DND-41 (cell line): Measurements from ENCODE around the gene GGNBP2.

ENCODE experiments used
- ATAC-seq: fragments of 200-7000 bp; cut with Tn5 transposase; 3 replicates; pipeline ENCODE4 v1.9.1; 2021; ENCODE audit warnings: low read depth; ENCODE audit not compliant: insufficient read depth
- DNase-seq: peaks from one replicate; pipeline ENCODE4 v3.0.0-alpha.2; 2020
- H2AFZ ChIP-seq: 2 replicates; pipeline ENCODE4 v1.6.0; 2012; ENCODE audit warnings: low read depth, low read length
- H3K27ac ChIP-seq: 2 replicates; pipeline ENCODE4 v1.5.1; 2012; ENCODE audit warnings: low read length, inconsistent platforms
- H3K27me3 ChIP-seq: fragments of 200-600 bp; sonication (generic); 2 replicates; pipeline ENCODE4 v1.6.0; 2012; ENCODE audit warnings: low read length, mild to moderate bottlenecking, inconsistent platforms; ENCODE audit not compliant: insufficient read depth, poor library complexity
- H3K36me3 ChIP-seq: 2 replicates; pipeline ENCODE4 v1.5.1; 2012; ENCODE audit warnings: low read length, inconsistent platforms; ENCODE audit not compliant: insufficient read depth
- H3K4me1 ChIP-seq: 2 replicates; pipeline ENCODE4 v1.5.1; 2012; ENCODE audit warnings: mild to moderate bottlenecking, low read length; ENCODE audit not compliant: insufficient read depth
- H3K4me2 ChIP-seq: 2 replicates; pipeline ENCODE4 v1.6.0; 2012; ENCODE audit warnings: mild to moderate bottlenecking, moderate library complexity, low read length, inconsistent platforms; ENCODE audit not compliant: insufficient read depth
- H3K4me3 ChIP-seq, 2 experiments: fragments of 200-600 bp in 1 of 2; shearing (Covaris generic) in 1 of 2; 2 replicates each; pipeline ENCODE4 v1.5.1; 2012 to 2016; ENCODE audit warnings: inconsistent platforms in 2 of 2, low read length in 2 of 2, mild to moderate bottlenecking in 2 of 2, low read depth in 1 of 2, moderate library complexity in 1 of 2
- H3K79me2 ChIP-seq: 2 replicates; pipeline ENCODE4 v1.6.0; 2012; ENCODE audit warnings: low read length, inconsistent platforms; ENCODE audit not compliant: insufficient read depth
- H3K9ac ChIP-seq: 2 replicates; pipeline ENCODE4 v1.6.0; 2012; ENCODE audit warnings: low read depth, mild to moderate bottlenecking, inconsistent platforms, low read length, moderate library complexity
- H3K9me3 ChIP-seq: 2 replicates; pipeline ENCODE4 v1.5.1; 2012; ENCODE audit warnings: low read length, moderate library complexity, mild to moderate bottlenecking, inconsistent platforms; ENCODE audit not compliant: insufficient read depth, severe bottlenecking
- H4K20me1 ChIP-seq: 2 replicates; pipeline ENCODE4 v1.6.0; 2012; ENCODE audit warnings: low read length; ENCODE audit not compliant: insufficient read depth
- CTCF ChIP-seq: IDR thresholded peaks from 2 replicates; pipeline ENCODE4 v1.5.1; 2012; ENCODE audit warnings: borderline replicate concordance, low read length, moderate library complexity, mild to moderate bottlenecking; ENCODE audit not compliant: poor library complexity, severe bottlenecking; ENCODE audit errors: extremely low read depth
- EZH2 ChIP-seq: IDR thresholded peaks from 3 replicates; pipeline ENCODE4 v1.6.1; 2012; ENCODE audit warnings: borderline replicate concordance, low read depth, mild to moderate bottlenecking, moderate library complexity, low read length, inconsistent platforms; ENCODE audit not compliant: severe bottlenecking

GGNBP2 gene

DNA sequence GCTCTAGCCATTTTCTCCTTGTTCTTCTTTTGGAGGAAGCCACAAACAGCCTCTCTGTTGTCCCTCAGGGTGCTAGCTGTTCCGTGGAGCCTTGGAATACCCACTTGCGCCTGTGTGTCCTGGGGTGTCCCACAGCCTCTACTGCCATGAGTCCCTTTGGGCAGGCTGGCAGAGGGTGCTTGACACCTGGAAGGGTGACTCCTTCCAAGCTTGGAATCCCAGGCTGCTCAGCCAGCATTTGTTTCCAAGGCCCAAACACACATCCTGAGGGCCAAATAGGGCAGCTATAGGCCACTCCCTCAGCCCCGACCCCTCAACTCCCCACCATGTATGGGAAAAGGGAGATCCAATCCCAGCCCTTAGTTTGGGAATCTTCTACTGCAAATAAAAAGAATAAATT is 43.4 kb upstream of the GGNBP2 start:
- DNase-seq (peak; percentile 2), ATAC-seq (no peak)
- no peaks in the 10 kb centered on the region for H4K20me1 ChIP-seq
- H3K36me3 ChIP-seq, result peaks cover 94% of the 10 kb centered on the region
- H2AFZ ChIP-seq, result no peak overlapping the region
- no peak for TF ChIP-seq CTCF
- no peak for TF ChIP-seq EZH2
- H3K4me2 ChIP-seq, result no peak overlapping the region
- H3K79me2 ChIP-seq, result no peaks in the 10 kb centered on the region
- H3K27me3 ChIP-seq, result no peaks in the 10 kb centered on the region
- no peak overlapping the region for H3K9ac ChIP-seq
- no peak overlapping the region for H3K27ac ChIP-seq
- no peak overlapping the region for H3K4me3 ChIP-seq
- no peaks in the 10 kb centered on the region for H3K4me1 ChIP-seq
- H3K9me3 ChIP-seq, result no peaks in the 10 kb centered on the region

GRCh38 chr17:36501963-36502362 is 42.8 kb upstream of the GGNBP2 start:
- no peak overlapping the region for H3K4me2 ChIP-seq
- ATAC-seq, result no peak
- no peaks in the 10 kb centered on the region for H3K27me3 ChIP-seq
- no peak overlapping the region for H3K9ac ChIP-seq
- no peak for TF ChIP-seq EZH2
- no peak for TF ChIP-seq CTCF
- peaks cover 94% of the 10 kb centered on the region for H3K36me3 ChIP-seq
- H4K20me1 ChIP-seq, result no peaks in the 10 kb centered on the region
- no peak overlapping the region for H3K27ac ChIP-seq
- DNase-seq, result no peak
- H2AFZ ChIP-seq, result no peak overlapping the region
- no peak overlapping the region for H3K4me3 ChIP-seq
- no peaks in the 10 kb centered on the region for H3K79me2 ChIP-seq
- H3K9me3 ChIP-seq, result no peaks in the 10 kb centered on the region
- H3K4me1 ChIP-seq, result no peaks in the 10 kb centered on the region

GRCh38 chr17:36503456-36504155 is 41.1 kb upstream of the GGNBP2 start:
- ATAC-seq (no peak), DNase-seq (no peak)
- Histone ChIP-seq H3K9ac (no peak overlapping the region), H4K20me1 (no peaks in the 10 kb centered on the region; the same call in 1 of the 2 replicates), H3K4me1 (no peaks in the 10 kb centered on the region), H3K4me2 (no peak overlapping the region), H3K36me3 (peaks cover 96% of the 10 kb centered on the region), H3K27ac (no peak overlapping the region), H3K4me3 (no peak overlapping the region), H3K9me3 (no peaks in the 10 kb centered on the region), H3K79me2 (no peaks in the 10 kb centered on the region), H2AFZ (no peak overlapping the region), H3K27me3 (no peaks in the 10 kb centered on the region)
- TF ChIP-seq CTCF, result no peak
- no peak for TF ChIP-seq EZH2

GRCh38 chr17:36504156-36504545 is 40.6 kb upstream of the GGNBP2 start:
- TF ChIP-seq EZH2 (no peak), CTCF (no peak)
- no peaks in the 10 kb centered on the region for H3K4me1 ChIP-seq
- no peak overlapping the region for H3K4me3 ChIP-seq
- no peaks in the 10 kb centered on the region for H3K9me3 ChIP-seq
- H3K27ac ChIP-seq, result no peak overlapping the region
- peaks cover 96% of the 10 kb centered on the region for H3K36me3 ChIP-seq
- DNase-seq, result no peak
- H3K27me3 ChIP-seq, result no peaks in the 10 kb centered on the region
- H3K4me2 ChIP-seq, result no peak overlapping the region
- no peaks in the 10 kb centered on the region; the same call in 1 of the 2 replicates for H4K20me1 ChIP-seq
- H3K79me2 ChIP-seq, result no peaks in the 10 kb centered on the region
- no peak for ATAC-seq
- H3K9ac ChIP-seq, result no peak overlapping the region
- H2AFZ ChIP-seq, result no peak overlapping the region
